Large intestine (tissue), 3 donors: ENCODE measurements around the gene JPH3. TPM values are rescaled to one million over a fixed set of nuclear protein-coding genes. Genes with fewer than 3 reads are reported as not detected.

Source experiments
- DNase-seq, 2 donors: peaks; one replicate each; pipeline versions ENCODE4 v3.0.0 to v3.0.0-alpha.2; 2013
- H3K27ac ChIP-seq: one replicate; pipeline ENCODE4 v1.5.1; 2013; ENCODE audit warnings: low read length
- H3K27me3 ChIP-seq: 2 replicates; pipeline ENCODE4 v1.6.1; 2013; ENCODE audit warnings: low read length; ENCODE audit not compliant: control insufficient read depth, insufficient read depth
- H3K36me3 ChIP-seq: 2 replicates; pipeline ENCODE4 v1.6.1; 2013; ENCODE audit warnings: low read length; ENCODE audit not compliant: control insufficient read depth, insufficient read depth
- H3K4me1 ChIP-seq: one replicate; pipeline ENCODE4 v1.6.1; 2013; ENCODE audit warnings: low read length; ENCODE audit not compliant: control insufficient read depth, insufficient read depth
- H3K4me3 ChIP-seq: one replicate; pipeline ENCODE4 v1.5.1; 2013; ENCODE audit warnings: low read length
- H3K9me3 ChIP-seq: one replicate; pipeline ENCODE4 v1.6.1; 2013; ENCODE audit warnings: mild to moderate bottlenecking, low read depth, low read length, moderate library complexity; ENCODE audit not compliant: control insufficient read depth
- WGBS: methylation state at CpG from one replicate; pipeline ENCODE4 v1.1.5; 2013; ENCODE audit warnings: low lambda C conversion rate; ENCODE audit not compliant: insufficient coverage; 5-methylcytosine and 5-hydroxymethylcytosine counted together
- polyA plus RNA-seq: library from polyadenylated mRNA; unstranded; fragments of 120-200 nt; gene quantifications from one replicate; pipeline ENCODE4 v1.2.1, GENCODE V29; 2013

Gene JPH3
- polyA plus RNA-seq, 1 donor: 2.2 TPM

GRCh38 chr16:87665193-87665592 is 62.9 kb downstream of the JPH3 start:
- Histone ChIP-seq H3K9me3 (no peaks in the 10 kb centered on the region), H3K4me3 (no peak overlapping the region), H3K27me3 (no peaks in the 10 kb centered on the region), H3K27ac (no peak overlapping the region), H3K36me3 (no peaks in the 10 kb centered on the region), H3K4me1 (no peaks in the 10 kb centered on the region)
- WGBS: no CpG with 5 or more reads among the region's 15 CpGs
- DNase-seq: no peak

GRCh38 chr16:87666919-87667318 is 64.6 kb downstream of the JPH3 start:
- H3K4me3 ChIP-seq: no peak overlapping the region
- H3K27me3 ChIP-seq: no peaks in the 10 kb centered on the region
- H3K9me3 ChIP-seq: no peaks in the 10 kb centered on the region
- H3K27ac ChIP-seq: no peak overlapping the region
- no peaks in the 10 kb centered on the region for H3K36me3 ChIP-seq
- DNase-seq: no peak
- WGBS: no CpG with 5 or more reads among the region's 16 CpGs
- no peaks in the 10 kb centered on the region for H3K4me1 ChIP-seq

- 80% methylated on average over 1 of the region's 7 CpGs for WGBS
- no peaks in the 10 kb centered on the region for H3K27me3 ChIP-seq
- no peak for DNase-seq
These were observed 65.1 kb downstream of the JPH3 start for GRCh38 chr16:87667443-87667842.

GRCh38 chr16:87667946-87668345 is 65.6 kb downstream of the JPH3 start:
- Histone ChIP-seq H3K9me3 (no peaks in the 10 kb centered on the region), H3K4me3 (no peak overlapping the region), H3K27me3 (no peaks in the 10 kb centered on the region), H3K36me3 (no peaks in the 10 kb centered on the region), H3K4me1 (no peaks in the 10 kb centered on the region), H3K27ac (no peak overlapping the region)
- no CpG with 5 or more reads among the region's 19 CpGs for WGBS
- DNase-seq: no peak

More at GRCh38 chr16:87667443-87667842, 65.1 kb downstream of the JPH3 start:
- no peak overlapping the region for H3K4me3 ChIP-seq
- no peaks in the 10 kb centered on the region for H3K9me3 ChIP-seq
- H3K4me1 ChIP-seq: no peaks in the 10 kb centered on the region
- no peaks in the 10 kb centered on the region for H3K36me3 ChIP-seq
- H3K27ac ChIP-seq: no peak overlapping the region

- Histone ChIP-seq H3K4me3 (no peak overlapping the region), H3K27me3 (no peaks in the 10 kb centered on the region), H3K36me3 (no peaks in the 10 kb centered on the region), H3K9me3 (no peaks in the 10 kb centered on the region), H3K4me1 (no peaks in the 10 kb centered on the region), H3K27ac (no peak overlapping the region)
- DNase-seq: no peak
- no CpG with 5 or more reads among the region's 21 CpGs for WGBS
These were observed 67.4 kb downstream of the JPH3 start for GRCh38 chr16:87669672-87670071.

GRCh38 chr16:87671221-87671620 is 68.9 kb downstream of the JPH3 start:
- DNase-seq: no peak
- no peaks in the 10 kb centered on the region for H3K4me1 ChIP-seq
- H3K36me3 ChIP-seq: no peaks in the 10 kb centered on the region
- no peak overlapping the region for H3K4me3 ChIP-seq
- no peak overlapping the region for H3K27ac ChIP-seq
- no CpG with 5 or more reads among the region's 13 CpGs for WGBS
- no peaks in the 10 kb centered on the region for H3K9me3 ChIP-seq
- H3K27me3 ChIP-seq: peaks cover 5% of the 10 kb centered on the region

GRCh38 chr16:87671715-87672270 is 69.5 kb downstream of the JPH3 start:
- WGBS: no CpG with 5 or more reads among the region's 20 CpGs
- Histone ChIP-seq H3K36me3 (no peaks in the 10 kb centered on the region), H3K27me3 (peaks cover 5% of the 10 kb centered on the region), H3K27ac (no peak overlapping the region), H3K4me3 (no peak overlapping the region), H3K4me1 (no peaks in the 10 kb centered on the region), H3K9me3 (no peaks in the 10 kb centered on the region)
- DNase-seq: no peak

- no peaks in the 10 kb centered on the region for H3K9me3 ChIP-seq
- H3K4me1 ChIP-seq: no peaks in the 10 kb centered on the region
- H3K27me3 ChIP-seq: peaks cover 5% of the 10 kb centered on the region
- no peak for DNase-seq
- WGBS: 100% methylated on average over 3 of the region's 5 CpGs
- H3K36me3 ChIP-seq: no peaks in the 10 kb centered on the region
- H3K27ac ChIP-seq: no peak overlapping the region
- no peak overlapping the region for H3K4me3 ChIP-seq
These were observed 72.1 kb downstream of the JPH3 start for GRCh38 chr16:87674419-87674818.

GRCh38 chr16:87675111-87675719 is 72.9 kb downstream of the JPH3 start:
- H3K9me3 ChIP-seq: no peaks in the 10 kb centered on the region
- H3K27me3 ChIP-seq: peaks cover 5% of the 10 kb centered on the region
- DNase-seq: no peak
- H3K4me3 ChIP-seq: no peak overlapping the region
- no CpG with 5 or more reads among the region's 15 CpGs for WGBS
- no peak overlapping the region for H3K27ac ChIP-seq
- no peaks in the 10 kb centered on the region for H3K36me3 ChIP-seq
- no peaks in the 10 kb centered on the region for H3K4me1 ChIP-seq

GRCh38 chr16:87677830-87678229 is 75.5 kb downstream of the JPH3 start:
- Histone ChIP-seq H3K4me3 (no peak overlapping the region), H3K36me3 (no peaks in the 10 kb centered on the region), H3K9me3 (no peaks in the 10 kb centered on the region), H3K27me3 (peaks cover 5% of the 10 kb centered on the region), H3K27ac (no peak overlapping the region), H3K4me1 (no peaks in the 10 kb centered on the region)
- no peak for DNase-seq
- no CpG with 5 or more reads among the region's 5 CpGs for WGBS

DNA sequence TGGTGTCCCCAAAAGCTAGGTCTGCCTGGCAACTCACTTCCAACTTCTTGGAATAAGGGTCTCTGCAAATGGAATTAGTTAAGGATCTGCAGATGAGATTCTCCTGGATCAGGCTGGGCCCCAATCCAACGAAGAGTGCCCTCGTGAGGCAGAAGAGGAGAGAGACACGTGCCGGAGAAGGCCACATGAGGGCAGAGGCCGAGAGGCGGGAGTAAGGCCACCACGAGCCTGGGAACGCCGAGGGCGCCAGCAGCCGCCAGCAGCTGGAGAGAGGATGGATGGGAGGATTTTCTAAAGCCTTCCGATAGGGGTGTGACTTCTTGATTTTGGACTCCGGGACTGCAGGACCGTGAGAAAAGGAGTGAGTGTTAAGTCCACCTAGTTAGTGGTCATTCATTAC is 76.3 kb downstream of the JPH3 start:
- no peaks in the 10 kb centered on the region for H3K9me3 ChIP-seq
- DNase-seq: no peak
- peaks cover 5% of the 10 kb centered on the region for H3K27me3 ChIP-seq
- H3K36me3 ChIP-seq: no peaks in the 10 kb centered on the region
- H3K27ac ChIP-seq: no peak overlapping the region
- no peaks in the 10 kb centered on the region for H3K4me1 ChIP-seq
- WGBS: no CpG with 5 or more reads among the region's 14 CpGs
- no peak overlapping the region for H3K4me3 ChIP-seq
